ENCODE measurements around the gene DOCK10. TPM values are rescaled to one million over a fixed set of nuclear protein-coding genes. Genes with fewer than 3 reads are reported as not detected.

Gene DOCK10
- total RNA-seq, 1 donor from 2014 or later, result 25.4 TPM

DNA sequence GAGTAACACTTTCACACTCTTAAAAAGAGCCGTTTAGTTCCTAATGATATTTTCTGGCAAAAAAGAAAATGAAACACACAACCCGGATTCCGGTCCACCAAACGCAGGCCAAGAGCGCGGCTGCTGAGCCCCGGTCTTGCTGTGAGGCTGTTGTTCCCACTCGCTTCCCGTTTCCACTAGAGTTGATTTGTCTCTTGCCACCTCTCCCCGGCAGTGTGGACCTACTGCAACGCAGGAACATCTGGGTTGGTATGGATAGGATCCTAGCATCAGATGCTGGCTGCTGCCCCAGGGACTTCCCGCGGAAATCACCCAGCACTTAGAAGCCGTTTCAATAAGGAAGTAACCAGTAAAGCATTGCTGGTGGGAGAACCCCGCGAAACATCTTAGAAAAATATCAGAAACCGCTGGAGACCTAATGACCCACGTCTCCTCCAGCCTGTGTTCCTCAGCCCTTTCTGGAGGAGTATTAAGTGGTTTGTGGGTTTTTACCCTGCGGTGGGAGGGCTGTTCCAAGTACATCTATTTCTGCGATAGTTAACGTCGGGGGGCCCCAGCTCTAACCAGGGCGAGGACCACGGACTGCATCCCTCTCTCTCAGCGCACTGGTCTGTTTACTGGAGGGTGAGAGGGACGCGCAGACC lies 939 bp downstream of the DOCK10 start:
- no peak for DNase-seq (ENCODE audit: low read depth, low spot score)

DNA sequence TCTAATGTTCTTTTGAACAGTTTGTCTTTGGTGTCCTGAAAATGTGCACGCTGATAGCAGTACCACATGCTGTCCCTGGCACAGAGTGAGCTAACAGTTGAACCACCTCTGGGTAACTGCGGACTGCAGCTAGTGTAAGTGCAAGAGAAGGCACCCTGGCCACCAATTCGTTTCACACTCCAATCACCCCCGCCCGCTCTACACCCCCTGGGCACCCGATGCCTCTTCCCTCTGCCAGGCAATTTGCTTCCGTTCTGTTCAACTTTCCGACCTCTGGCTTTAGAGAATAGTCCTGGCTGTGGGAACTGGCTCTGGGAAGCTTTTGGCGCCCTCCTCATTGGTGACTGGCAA lies 1.4 kb downstream of the DOCK10 start:
- DNase-seq (ENCODE audit: low read depth, low spot score), result no peak

DNA sequence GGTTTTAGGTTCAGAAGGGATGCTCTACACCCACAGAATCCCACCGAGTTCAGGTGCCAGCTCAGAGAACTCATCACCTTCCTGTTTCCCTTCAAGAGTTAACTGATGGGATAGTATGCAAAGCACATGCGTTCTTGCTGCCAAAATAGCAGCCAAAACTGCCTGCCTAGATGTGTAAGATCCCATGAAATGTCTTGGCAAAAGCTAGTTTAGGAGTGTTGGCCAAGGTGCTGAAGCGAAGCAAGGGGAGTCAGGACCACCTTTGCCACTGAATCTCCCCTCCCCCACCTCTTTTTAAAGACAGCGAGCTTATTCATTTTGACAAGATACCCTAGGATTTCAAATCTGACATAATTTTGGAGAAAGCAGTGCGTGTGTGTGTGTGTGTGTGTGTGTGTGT lies 2.1 kb downstream of the DOCK10 start:
- DNase-seq (ENCODE audit: low read depth, low spot score), result no peak

DNA sequence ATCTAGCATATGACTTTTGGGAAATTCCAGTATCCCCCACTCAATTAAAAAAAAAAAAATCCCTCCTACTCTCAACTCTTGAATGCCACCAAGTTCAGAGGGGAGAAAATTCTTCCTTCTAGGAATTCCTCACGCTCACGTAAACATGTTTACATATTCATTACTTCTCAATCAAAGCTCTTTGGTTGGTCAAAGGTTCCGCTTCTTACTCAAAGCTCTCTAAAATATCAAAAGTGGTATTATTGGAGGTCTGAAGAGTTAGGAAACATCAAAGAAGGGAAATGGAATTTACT lies 4.1 kb downstream of the DOCK10 start:
- no peak for DNase-seq (ENCODE audit: low read depth, low spot score)

DNA sequence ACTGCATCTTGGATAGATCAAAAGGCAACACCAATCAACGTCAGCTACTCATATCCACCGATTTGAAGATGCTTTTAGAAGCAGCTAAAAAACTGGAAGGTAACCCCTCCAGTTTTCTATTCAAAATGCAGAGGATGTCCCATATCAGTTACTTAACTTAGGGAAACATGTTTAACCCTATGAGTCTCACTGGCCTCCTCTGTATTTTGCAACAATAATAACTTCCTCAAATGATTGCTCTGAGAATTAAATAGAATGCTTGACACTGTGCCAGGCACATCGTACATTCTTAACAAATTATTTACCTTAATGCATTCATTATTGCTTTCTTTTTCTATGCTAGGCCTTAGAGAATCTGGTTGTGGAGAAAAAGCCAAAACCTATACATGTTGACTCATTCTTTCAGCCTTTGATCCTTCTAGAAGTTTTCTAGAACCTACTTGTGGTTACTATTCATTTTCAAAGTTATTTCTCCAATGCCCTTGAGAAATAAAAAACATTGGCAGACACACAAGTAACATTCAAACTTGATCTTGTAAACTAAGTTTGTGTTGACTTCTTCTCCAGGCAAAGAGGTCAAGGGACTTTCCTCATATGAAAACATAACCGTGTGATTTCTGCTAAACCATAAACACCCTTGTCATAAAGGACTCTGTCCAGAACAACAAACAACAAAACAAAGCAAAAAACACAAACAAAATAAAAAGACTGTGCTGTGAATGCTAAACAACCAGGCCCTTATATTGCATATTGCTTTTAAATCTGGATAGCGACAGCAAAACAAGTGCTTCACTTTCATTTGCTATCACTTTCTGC lies 4.6 kb downstream of the DOCK10 start:
- DNase-seq (ENCODE audit: low read depth, low spot score), result no peak

DNA sequence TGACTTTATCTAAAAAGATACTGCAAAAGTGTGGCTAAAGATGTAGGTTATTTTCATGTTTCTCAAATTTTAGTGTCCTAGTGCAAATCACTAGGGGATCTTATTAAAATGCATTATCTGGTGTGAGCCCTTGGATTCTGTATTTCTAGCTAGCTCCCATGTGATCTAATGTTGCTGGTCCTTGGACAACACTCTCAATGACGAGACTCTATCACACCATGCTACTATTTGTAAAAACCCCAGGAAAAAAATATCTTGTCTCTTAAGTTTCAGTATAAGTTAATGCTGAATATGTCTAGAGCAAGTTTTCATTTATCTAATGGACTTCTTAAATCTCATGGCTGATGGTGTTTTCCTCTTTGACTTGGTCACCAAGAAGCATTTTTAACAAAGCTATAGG lies 5.8 kb downstream of the DOCK10 start:
- no peak for DNase-seq (ENCODE audit: low read depth, low spot score)

DNA sequence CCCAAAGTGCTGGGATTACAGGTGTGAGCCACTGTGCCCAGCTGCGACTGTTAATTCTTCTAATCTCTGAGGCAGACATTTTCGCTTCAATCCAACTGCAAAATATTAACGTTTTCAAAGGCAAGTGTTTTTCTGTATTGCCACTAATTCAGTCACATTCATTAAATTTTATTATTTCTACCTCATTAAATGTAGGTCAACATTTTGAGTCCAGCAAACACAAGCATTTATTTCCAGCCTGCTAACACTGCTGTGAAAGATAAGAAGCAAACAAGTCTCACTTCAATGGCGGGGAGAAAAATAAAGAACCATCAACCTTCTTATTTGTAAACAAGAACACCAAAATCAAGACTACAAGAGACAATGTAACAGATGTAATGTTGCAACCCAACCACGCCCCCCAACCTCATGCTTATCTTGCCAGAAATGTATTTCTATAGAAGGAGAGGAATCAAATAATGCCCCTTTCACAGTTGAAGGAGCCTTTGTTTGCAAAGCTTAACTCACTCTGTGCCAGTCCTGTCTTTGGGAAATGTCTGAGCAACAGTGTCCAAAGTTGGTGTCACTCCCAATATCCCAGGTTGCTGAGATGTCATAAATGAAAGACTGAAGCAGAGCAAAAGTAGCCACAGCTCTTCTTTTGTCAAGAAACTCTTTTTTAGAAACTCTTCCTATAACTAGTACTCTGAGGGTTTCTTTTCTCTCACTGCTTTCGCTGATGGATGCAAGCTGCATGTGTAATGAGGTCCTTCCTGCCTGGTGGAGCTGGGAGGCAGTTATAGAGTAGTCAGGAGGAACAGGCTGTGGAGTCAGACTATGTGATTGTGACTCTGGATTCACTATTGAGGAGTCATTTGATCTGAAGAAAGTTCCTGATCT lies 8.6 kb downstream of the DOCK10 start:
- no peak for DNase-seq (ENCODE audit: low read depth, low spot score)

DNA sequence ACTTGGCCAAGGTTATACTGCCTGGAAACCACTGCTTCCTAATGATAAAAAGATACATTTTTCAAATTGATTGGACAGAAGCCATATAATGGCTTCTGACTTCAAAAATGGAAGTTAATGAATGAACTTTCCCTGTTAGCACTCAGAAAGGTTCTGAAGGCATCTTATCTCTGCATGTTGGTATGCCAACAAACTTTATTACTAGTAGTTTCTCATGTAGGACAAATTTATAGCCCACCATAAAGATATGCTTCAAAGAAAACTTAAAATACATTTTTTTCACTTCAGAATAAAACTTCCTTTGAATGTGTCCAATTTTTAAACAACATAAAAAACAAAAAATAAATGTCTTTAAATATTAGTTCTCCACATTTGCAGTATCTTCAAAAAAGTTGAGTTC lies 10.0 kb downstream of the DOCK10 start:
- DNase-seq (ENCODE audit: low read depth, low spot score), result no peak

DNA sequence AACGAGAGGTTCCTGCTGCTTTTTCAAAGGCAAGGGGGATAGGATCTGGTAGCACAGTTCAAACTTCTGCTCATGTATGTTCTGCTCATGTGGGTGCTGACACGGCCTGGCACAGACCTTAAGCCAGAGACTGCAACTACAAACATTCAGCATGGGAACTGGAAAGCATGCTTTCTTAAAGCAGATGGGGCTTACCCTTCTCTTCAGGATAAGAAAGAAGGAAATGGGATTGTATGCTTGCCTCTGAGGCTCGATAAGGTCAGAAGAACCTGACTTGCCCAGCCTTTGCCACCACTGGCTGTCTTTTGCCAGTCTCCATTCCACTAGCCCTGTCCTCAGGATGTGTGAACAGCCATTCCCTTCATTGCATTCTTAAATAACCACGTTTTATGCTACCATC lies 10.7 kb downstream of the DOCK10 start:
- no peak for DNase-seq (ENCODE audit: low read depth, low spot score)

DNA sequence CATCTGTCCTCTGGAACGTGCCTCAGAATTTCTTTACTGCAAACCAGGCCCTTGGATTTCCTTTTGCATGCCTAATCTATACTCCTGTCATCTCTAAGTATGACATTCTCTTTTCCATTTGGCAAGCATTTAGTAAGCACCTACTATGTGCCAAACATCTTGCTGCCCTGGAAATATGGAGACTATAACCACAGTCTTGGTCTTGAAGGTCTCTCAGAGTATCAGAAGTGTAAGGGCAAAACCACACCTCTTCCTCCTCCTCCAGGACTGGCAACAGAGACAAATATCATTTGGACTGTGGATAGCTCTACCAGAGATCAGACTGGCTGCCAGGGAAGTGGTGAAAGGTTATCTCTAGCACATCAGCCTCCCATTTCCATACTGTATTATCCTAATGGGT lies 11.4 kb downstream of the DOCK10 start:
- no peak for DNase-seq (ENCODE audit: low read depth, low spot score)

DNA sequence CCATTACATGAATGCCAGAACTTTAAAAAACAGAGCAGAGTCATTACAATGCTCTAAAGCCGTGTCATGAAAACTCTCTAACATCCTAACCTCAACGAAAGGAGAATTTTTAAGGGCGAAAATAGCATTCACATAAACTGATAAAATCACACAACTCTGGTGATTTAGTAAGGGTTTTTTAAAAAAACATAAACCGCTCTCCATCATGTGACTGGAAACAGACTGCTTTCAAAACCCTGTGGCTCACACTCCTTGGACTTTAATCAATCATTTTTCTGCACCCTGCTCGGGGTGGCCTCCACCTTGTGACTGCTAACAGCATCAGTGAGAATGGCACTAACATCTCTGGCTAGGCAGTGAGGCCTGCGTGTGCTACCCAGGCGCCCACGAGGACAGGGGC lies 12.1 kb downstream of the DOCK10 start:
- DNase-seq (ENCODE audit: low read depth, low spot score), result no peak

DNA sequence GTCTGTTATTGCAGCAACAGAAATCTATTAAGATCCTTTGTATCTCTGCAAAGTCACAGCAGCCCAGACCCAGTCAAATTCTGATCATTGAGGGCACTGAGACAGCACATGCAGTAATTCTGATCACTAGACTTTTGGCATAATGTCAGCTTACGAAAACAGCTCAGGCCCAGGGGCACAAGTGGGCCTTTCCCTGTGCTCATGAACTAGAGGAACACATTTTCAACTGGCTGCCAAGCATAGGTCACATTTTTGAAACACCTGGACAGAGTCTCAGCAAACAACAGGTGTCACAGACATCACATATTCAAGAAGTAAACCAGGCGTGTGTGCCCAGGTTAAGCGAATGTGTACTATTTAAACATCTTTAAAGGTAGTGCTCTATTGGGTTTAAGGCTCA lies 13.7 kb downstream of the DOCK10 start:
- DNase-seq (ENCODE audit: low read depth, low spot score), result no peak

DNA sequence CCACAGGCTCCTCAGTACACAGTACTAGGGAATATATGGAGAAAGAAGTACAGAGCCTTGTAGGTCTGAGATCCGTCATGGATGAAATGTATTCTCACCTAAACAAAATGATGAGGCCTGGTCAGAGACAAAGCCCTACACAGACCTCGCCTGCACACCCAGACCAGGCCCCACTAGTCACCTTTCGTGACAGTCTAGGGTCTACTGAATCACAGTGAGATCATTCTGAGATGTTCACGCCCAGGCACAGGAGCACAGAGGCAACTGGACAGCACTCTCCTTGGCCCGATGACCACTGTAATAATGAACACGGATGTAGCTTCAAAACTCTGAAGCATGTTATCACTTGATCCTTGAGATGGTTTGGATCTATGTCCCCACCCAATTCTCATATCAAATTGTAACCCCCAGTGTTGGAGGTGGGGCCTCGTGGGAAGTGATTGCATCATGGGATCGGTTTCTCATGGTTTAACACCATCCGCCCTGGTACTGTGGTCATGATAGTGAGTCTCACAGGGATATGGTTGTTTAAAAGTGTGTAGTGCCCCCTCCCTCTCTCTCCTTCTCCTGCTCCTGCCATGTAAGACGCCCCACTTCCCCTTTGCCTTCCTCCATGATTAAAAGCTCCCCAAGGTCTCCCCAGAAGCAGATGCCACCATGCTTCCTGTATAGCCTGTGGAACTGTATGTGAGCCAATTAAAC lies 15.1 kb downstream of the DOCK10 start:
- DNase-seq (ENCODE audit: low read depth, low spot score), result no peak

DNA sequence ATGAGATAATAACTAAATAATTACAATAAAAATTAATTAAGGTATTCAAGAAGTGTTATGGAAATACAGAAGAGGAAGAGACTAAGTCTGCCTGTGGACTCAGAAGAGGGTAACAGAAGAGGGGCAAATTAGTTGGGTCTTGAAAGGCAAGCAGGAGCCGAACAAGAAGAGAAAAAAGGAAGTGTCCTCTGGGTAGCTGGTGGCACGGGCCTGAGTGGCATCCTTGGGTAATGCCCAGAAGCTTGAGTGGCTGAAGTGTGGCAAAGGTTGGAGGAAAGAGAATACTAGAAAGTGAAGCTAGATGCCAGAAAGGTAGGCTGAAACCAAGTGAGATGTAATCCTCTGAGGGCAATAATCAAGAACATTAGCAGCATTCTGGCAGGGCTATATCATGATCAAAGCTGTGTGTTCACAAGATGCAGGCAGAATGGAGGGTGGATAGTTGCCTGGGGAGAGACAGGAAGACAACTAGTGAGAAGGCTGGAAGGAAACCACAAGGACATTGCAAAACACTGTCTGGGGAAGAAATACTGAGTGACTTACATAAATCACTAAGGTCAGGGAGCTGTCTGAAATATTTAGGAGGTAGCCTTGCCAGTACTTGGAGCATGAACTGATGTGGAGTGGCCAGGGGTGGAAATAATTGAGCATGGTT lies 16.2 kb downstream of the DOCK10 start:
- DNase-seq (ENCODE audit: low read depth, low spot score), result no peak

DNA sequence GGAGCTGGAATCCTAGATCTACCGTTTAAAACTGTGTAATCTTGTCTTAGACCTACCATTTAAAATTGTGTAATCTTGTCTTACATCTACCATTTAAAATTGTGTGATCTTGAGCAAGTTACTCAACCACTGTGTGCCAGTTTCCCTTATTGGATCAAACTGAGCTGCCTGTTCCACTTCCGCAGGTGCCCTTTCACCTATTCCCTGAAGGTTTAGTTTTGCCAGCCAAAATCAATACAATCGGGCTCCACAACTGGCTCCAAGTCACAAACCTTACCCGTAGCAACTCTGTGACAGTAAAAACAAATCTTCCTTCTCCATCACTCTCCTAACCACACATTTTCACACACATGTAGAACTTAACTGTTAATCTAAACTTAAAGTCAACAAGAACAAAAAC lies 20.1 kb downstream of the DOCK10 start:
- no peak for DNase-seq (ENCODE audit: low read depth, low spot score)

DNA sequence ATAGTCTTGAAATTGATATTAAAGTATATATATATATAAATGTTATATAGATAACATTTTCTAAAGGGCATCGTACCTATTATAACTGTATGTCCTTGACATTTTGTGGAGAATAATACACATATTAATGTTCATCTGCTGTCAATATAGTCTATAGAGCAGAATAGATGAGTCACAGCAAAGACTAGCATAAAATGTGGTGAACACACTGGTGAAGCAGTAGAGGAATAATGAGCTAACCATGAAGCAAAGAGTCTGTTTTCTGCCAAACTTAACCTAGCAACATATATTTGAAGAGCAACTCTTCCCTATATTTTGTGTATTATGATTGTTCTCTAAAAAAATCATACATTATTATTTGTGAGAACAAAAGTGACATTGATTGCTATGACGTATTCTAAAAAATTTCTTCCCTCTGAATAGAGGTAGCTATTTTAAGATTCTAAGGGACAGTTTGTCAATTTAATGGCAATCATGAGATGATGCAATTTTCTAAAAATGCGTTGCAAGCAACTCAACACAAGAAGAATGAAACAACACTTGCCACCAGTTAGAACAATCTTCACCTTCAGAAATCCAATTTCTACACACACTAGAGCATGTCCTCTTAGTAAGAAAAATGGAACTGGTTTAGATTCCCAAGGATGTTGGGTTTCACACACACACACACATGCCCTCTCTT lies 22.0 kb downstream of the DOCK10 start:
- DNase-seq (ENCODE audit: low read depth, low spot score), result no peak

DNA sequence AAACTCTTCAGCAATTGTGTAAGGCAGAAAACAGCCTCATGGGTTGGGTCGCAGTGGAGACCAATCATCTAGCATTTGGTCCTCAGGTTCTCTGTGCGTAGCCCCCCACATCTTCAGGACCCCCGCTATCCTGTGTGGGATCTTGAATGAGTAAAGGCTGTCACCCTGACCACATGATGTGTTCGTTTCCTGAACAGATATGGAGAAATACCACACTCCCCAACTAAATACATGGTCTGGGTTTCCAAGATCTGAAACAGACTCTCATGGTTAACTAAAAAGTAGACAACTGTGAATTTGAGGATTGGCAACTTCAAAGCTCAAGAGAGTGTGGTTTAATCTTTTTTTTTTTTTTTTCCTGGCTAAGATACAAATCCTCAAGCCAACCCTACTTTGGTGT lies 23.2 kb downstream of the DOCK10 start:
- no peak for DNase-seq (ENCODE audit: low read depth, low spot score)

DNA sequence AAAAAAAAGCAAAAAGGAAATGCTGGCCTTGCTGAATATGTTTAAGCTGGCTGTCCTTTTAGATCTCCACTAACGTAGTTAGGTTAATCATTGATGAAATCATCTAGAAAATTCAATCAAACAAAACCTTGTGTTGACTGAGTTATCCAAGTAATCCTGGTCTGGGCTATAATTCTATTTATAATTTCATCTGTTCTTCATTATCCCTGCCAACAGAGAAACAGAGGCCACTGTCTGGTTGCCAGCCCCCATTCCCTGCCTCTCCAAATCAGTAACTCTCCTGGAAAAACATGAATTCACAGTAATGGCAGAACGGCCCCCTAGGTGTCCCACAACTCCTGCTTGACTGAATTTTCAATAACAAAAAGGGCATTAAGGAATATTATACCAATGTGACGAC lies 24.6 kb downstream of the DOCK10 start:
- DNase-seq (ENCODE audit: low read depth, low spot score), result no peak

DNA sequence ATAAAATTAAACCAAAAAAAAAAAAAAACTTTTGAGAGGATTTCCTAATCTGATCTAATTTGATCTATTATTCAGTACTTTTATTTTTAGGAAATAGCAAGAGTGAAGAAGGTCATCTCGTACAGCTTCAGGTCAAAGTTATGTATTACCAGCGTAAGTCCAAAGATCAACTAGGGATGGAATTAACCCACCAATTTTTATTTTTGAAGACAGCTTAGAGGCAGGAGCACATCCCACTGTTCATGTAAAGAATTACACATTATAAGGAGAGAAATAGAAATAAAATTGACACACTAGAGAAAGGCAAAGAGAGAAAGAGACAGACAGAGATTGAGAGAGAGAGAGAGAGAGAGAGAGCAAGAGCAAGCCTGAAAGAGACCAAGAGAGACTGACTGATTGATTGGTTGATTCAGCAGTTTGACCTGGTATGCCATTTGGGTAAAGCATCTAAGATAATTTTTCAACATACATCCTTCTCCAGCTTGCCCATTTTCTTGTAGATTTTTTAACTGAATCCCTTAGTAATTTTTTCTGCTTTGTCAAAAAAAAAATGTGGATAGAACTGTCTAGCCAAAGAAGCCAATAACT lies 25.1 kb downstream of the DOCK10 start:
- DNase-seq (ENCODE audit: low read depth, low spot score), result no peak

All from pulmonary artery endothelial cell (primary cell).